HT-29 (cell line): Measurements from ENCODE around the gene ACIN1. TPM values are rescaled to one million over a fixed set of nuclear protein-coding genes. Genes with fewer than 3 reads are reported as not detected.
A peak's percentile ranks its signal among the peaks of the same experiment; 100 is the strongest.
"Not testable (repeated sequence)": the region's sequence is repeated elsewhere in the genome, so short reads cannot be mapped to it uniquely, and the experiment has no call there.

Experiments used
- DNase-seq: peaks from one replicate; pipeline ENCODE4 v3.0.0-alpha.2; 2015; ENCODE audit warnings: low spot score
- total RNA-seq: library from RNA; depleted of rRNA; stranded (reverse); fragments of >200 nt; shearing (Covaris generic); gene quantifications from 2 replicates; pipeline ENCODE4 v1.2.3, GENCODE V29; 2014; rRNA removed

The ACIN1 gene
- total RNA-seq, 1 experiment from 2014 or later = 59.1 TPM

DNA sequence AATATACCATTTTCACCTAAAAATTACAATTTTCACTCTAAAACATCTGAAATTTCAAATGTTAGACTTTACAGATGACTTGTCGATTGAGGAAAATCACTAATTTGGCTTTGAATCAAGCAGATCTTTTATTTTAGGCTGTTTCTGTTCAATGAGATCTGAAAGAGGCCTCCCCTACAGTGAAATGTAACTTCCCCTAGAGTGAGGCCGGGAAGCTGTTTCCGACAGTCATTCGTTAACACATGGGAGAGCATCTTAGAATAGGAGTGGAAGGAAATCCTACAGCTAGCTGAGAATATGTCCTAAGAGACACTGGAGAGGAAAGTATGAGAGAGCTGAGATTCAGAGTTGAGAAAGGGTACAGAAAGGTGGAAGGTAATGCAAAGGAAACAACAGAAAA lies 79.3 kb downstream of the ACIN1 start:
- DNase-seq = no peak

DNA sequence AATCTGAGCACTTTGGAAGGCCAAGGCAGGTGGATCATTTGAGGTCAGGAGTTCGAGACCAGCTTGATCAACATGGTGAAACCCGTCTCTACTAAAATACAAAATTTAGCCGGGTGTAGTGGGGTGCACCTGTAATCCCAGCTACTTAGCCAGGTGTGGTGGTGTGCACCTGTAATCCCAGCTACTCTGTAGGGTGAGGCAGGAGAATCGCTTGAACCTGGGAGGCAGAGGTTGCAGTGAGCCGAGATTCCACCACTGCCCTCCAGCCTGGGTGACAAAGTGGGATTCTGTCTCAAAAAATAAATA lies 81.2 kb downstream of the ACIN1 start:
- not testable (repeated sequence) for DNase-seq

DNA sequence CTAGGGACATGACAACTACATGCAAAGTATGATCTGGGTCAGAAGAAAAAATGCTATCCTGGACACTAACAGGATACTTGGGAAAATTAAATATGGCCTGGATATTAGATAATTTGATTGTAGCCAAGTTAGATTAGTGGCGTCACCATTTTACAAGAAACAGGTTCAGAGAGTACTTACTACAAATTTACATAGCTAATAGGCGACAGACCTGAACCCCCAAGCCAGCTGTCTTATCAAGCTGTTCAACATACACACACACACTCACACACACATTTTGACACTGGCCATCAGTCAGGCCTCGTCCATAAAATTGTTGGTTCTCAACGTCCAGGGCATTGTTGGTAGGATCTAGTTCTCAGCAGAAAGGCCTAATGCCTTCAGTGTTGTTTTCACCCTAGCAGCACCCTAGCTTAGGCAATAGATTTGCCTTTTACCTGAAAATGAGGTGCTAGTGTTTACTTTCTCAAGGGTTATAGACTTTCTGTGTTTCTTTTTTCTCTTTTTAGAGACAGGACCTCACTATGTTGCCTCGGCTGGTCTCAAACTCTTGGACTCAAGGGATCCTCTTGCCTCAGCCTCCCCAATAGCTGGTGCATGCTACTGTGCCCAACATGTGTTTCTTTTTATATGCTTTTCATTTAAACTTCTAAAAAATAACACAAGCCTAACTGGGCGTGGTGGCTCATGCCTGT lies 81.7 kb downstream of the ACIN1 start:
- DNase-seq = no peak

DNA sequence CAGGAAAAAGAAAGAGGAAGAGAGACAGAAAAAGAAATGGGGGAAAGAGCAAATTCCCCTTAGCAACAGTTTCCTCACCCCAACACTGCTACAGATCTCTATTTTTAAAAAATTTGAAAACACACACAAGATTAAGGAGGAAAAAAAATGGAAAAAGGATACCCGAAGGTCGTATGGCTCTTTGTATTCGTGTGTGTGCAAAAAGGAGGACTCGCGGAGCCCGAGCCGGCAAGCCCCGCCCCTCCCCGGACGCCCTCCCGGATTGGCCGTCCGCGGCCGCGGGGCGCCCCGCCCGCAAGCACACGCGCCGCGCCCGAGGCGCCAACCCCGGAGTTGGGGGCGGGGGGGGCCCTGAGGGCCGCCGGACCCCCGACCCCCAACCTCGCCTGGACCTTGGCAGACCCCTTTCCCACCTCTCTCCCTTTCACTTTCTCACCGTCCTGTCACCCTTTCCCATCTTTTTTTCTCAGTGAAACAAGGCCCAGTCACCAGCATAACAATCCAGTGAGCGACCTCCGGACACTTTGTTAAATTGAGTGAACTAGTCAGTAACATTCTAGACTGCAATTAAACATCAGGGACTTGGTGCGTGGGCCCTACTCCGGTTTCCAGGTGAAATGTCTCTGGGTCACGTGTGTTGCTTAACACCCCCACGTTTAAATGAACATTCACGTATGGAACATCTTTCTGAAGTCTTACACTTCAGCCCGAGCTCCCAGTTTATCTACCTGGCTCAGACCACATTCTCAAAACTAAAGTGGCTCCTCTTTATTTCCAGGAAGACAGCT lies 84.8 kb downstream of the ACIN1 start, which contains the start of gene C14orf93:
TSS of gene C14orf93 (minus strand) at position 205 of the 788 bp plus-strand sequence. CDS start 11,120 bp downstream, outside the sequence.
- peak; percentile 58 for DNase-seq

DNA sequence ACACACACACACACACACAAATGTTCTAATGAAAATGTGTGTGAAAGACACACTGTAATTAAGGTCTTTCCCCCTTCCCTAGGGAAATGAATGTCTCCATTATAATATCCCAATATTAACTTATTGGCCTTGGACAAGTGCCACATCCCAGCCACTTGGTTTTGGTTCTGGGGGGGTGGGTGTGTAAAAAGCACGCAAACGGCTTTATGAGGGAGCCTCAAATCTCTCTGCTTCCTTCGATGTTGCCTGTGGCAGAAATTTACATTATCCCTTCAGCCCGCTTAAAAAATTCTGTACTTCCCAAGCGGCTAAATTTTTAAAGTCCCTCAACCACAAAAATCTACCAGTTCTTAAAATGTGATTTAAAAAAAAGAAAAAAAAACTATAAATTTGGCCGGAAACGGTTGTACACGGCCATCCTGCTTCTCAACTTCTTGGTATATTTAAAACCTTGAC lies 85.4 kb downstream of the ACIN1 start:
- DNase-seq = no peak

DNA sequence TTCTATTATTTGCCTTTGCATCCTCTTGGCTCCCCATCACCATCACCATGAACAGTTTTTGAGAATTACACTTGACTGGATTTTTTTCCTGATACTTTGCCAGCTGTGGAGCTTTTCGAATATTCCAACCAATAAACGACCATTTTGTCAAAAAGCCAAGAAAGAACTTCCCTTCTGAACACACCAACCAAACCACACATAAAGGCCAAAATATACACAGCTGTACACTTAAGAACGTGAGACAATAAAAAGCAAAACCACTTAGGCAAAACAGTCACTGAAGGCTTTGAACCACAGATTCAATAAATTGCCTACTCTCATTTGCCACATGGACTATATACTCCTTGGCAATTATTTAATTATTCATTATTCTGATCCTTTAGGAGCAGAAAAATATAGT lies 86.1 kb downstream of the ACIN1 start:
- no peak for DNase-seq

Other genes starting within 250 kb of the ACIN1 start
- 54.2 and 61.1 TPM in 2 replicates for gene LRP10, start 223.4 kb downstream of the ACIN1 start, total RNA-seq
- gene REM2, start 211.9 kb downstream of the ACIN1 start, total RNA-seq = 0.18 and 0.53 TPM in 2 replicates
- 54.9 and 56.3 TPM in 2 replicates for gene RBM23, start 176.0 kb downstream of the ACIN1 start, total RNA-seq
- gene PRMT5, start 165.8 kb downstream of the ACIN1 start, total RNA-seq = 46.4 and 47.6 TPM in 2 replicates
- 28.5 and 29.4 TPM in 2 replicates for gene HAUS4, start 138.0 kb downstream of the ACIN1 start, total RNA-seq
- gene AJUBA, start 112.6 kb downstream of the ACIN1 start, total RNA-seq = 52.0 and 53.6 TPM in 2 replicates
- gene C14orf93, start 85.0 kb downstream of the ACIN1 start, total RNA-seq = 14.6 and 15.1 TPM in 2 replicates
- gene PSMB5, start 60.2 kb downstream of the ACIN1 start, total RNA-seq = 198 and 205 TPM in 2 replicates
- gene PSMB11, start 52.9 kb downstream of the ACIN1 start, total RNA-seq = not detected in 2 replicates
- gene CDH24, start 37.6 kb downstream of the ACIN1 start, total RNA-seq = 11.4 and 15.0 TPM in 2 replicates
- gene C14orf119, start 369 bp upstream of the ACIN1 start, total RNA-seq = 31.4 and 36.3 TPM in 2 replicates
- not detected in 2 replicates for gene CIROP, start 9.9 kb upstream of the ACIN1 start, total RNA-seq
- gene CEBPE, start 24.1 kb upstream of the ACIN1 start, total RNA-seq = not detected in 2 replicates
- 0.03 and 0.23 TPM in 2 replicates for gene SLC7A8, start 88.5 kb upstream of the ACIN1 start, total RNA-seq
- not detected in 2 replicates for gene RNF212B, start 142.8 kb upstream of the ACIN1 start, total RNA-seq
- 4.3 and 7.9 TPM in 2 replicates for gene HOMEZ, start 191.0 kb upstream of the ACIN1 start, total RNA-seq
- gene PPP1R3E, start 207.7 kb upstream of the ACIN1 start, total RNA-seq = 2.7 and 4.3 TPM in 2 replicates
- gene BCL2L2, start 211.7 kb upstream of the ACIN1 start, total RNA-seq = 14.6 and 20.3 TPM in 2 replicates
- 63.4 and 72.1 TPM in 2 replicates for gene PABPN1, start 226.3 kb upstream of the ACIN1 start, total RNA-seq